ENCODE measurements around the gene SWAP70. TPM values are rescaled to one million over a fixed set of nuclear protein-coding genes. Genes with fewer than 3 reads are reported as not detected.

The SWAP70 gene
- total RNA-seq, 1 experiment from 2014 or later: 18.6 TPM

DNA sequence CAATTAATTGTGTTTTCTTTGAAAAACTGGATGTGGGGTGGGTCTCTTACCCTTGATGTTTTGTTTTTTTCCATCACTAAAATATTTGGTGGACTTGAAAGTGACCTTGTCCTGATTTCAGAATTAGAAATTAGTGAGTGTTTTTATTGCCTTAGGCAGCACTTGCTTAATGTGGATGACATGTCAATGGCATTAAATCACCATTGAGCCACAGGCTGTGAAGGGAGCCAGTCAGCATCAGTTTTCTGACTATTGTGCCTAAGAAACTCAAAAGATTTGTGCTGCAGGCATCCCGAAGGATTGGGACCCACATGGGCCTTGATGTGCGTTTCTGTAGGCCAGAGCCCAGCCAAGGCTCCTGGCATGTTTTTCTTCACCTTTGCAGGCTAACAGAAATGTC lies 53.8 kb downstream of the SWAP70 start:
- Histone ChIP-seq H3K4me1 (replicated peaks; ENCODE audit: insufficient read depth) (peaks cover 5% of the 10 kb centered on the region; the same call in 1 of the 2 replicates), H2AFZ (no peak overlapping the region)
- POLR2A ChIA-PET (ENCODE audit: unreplicated experiment): no interaction called here

DNA sequence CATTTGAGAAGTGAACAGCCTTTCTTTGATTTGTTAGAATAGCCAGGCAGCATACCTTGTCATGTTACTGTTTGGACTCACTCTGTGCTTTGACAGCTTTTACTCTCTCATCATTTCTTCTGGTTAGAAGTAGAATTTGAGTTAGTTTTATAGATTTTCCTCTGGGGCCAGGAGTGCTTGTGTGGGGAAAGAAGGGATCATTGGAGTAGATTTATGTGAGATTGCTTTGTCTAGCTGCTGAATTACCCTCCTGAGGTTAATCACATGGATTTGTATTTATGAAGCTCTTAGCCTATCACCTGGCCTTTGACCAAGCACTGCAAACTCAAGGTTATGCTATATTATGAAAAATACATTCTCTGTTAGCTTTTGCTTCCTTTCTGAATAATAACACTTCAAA lies 54.3 kb downstream of the SWAP70 start:
- TF ChIP-seq EZH2 (IDR thresholded peaks at IDR 0.05; ENCODE audit: low read depth): no peak
- TF ChIP-seq, protein P1, sequence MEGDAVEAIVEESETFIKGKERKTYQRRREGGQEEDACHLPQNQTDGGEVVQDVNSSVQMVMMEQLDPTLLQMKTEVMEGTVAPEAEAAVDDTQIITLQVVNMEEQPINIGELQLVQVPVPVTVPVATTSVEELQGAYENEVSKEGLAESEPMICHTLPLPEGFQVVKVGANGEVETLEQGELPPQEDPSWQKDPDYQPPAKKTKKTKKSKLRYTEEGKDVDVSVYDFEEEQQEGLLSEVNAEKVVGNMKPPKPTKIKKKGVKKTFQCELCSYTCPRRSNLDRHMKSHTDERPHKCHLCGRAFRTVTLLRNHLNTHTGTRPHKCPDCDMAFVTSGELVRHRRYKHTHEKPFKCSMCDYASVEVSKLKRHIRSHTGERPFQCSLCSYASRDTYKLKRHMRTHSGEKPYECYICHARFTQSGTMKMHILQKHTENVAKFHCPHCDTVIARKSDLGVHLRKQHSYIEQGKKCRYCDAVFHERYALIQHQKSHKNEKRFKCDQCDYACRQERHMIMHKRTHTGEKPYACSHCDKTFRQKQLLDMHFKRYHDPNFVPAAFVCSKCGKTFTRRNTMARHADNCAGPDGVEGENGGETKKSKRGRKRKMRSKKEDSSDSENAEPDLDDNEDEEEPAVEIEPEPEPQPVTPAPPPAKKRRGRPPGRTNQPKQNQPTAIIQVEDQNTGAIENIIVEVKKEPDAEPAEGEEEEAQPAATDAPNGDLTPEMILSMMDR (conservative IDR thresholded peaks at IDR 0.05): no peak
- Histone ChIP-seq H3K36me3 (ENCODE audit: low read depth) (no peaks in the 10 kb centered on the region), H3K4me2 (no peak overlapping the region), H3K4me1 (replicated peaks; ENCODE audit: insufficient read depth) (peaks cover 5% of the 10 kb centered on the region; the same call in 1 of the 2 replicates), H3K4me3 (no peak overlapping the region), H3K27ac (no peak overlapping the region), H4K20me1 (ENCODE audit: insufficient read depth) (no peaks in the 10 kb centered on the region), H3K9me3 (ENCODE audit: insufficient read depth, low read depth) (no peaks in the 10 kb centered on the region), H3K9me2 (ENCODE audit: insufficient read depth) (no peaks in the 10 kb centered on the region), H3F3A (ENCODE audit: insufficient read depth, low read depth) (peaks cover 3% of the 10 kb centered on the region; the same call in 1 of the 2 replicates), H2AFZ (no peak overlapping the region), H3K27me3 (ENCODE audit: insufficient read depth, low read depth) (no peaks in the 10 kb centered on the region), H3K79me2 (ENCODE audit: low read depth) (no peaks in the 10 kb centered on the region)
- intact Hi-C loops (cut with micrococcal nuclease; ENCODE audit: unreplicated experiment): no loop called here
- CTCF ChIA-PET: no interaction called here
- POLR2A ChIA-PET (ENCODE audit: unreplicated experiment): no interaction called here
- no peak for DNase-seq
- no TSS peak for BruUV-seq (replicated peaks)

More for the DNA sequence above, 53.8 kb downstream of the SWAP70 start:
- CTCF ChIA-PET: no interaction called here
- no TSS peak for BruUV-seq (replicated peaks)
- H4K20me1 ChIP-seq (ENCODE audit: insufficient read depth): no peaks in the 10 kb centered on the region
- H3K27me3 ChIP-seq (ENCODE audit: insufficient read depth, low read depth): no peaks in the 10 kb centered on the region
- peak in 1 of 2 experiments; percentile 39 for DNase-seq
- no peaks in the 10 kb centered on the region for H3K9me2 ChIP-seq (ENCODE audit: insufficient read depth)
- no peaks in the 10 kb centered on the region for H3K79me2 ChIP-seq (ENCODE audit: low read depth)
- no peak overlapping the region for H3K4me2 ChIP-seq
- no peak overlapping the region for H3K4me3 ChIP-seq
- H3K27ac ChIP-seq: no peak overlapping the region; the same call in 1 of the 2 replicates
- H3K9me3 ChIP-seq (ENCODE audit: insufficient read depth, low read depth): no peaks in the 10 kb centered on the region
- peaks cover 3% of the 10 kb centered on the region; the same call in 1 of the 2 replicates for H3F3A ChIP-seq (ENCODE audit: insufficient read depth, low read depth)
- TF ChIP-seq EZH2 (IDR thresholded peaks at IDR 0.05; ENCODE audit: low read depth): no peak
- TF ChIP-seq, protein P1 (conservative IDR thresholded peaks at IDR 0.05): no peak
- H3K36me3 ChIP-seq (ENCODE audit: low read depth): no peaks in the 10 kb centered on the region
- intact Hi-C loops (cut with micrococcal nuclease; ENCODE audit: unreplicated experiment): no loop called here

DNA sequence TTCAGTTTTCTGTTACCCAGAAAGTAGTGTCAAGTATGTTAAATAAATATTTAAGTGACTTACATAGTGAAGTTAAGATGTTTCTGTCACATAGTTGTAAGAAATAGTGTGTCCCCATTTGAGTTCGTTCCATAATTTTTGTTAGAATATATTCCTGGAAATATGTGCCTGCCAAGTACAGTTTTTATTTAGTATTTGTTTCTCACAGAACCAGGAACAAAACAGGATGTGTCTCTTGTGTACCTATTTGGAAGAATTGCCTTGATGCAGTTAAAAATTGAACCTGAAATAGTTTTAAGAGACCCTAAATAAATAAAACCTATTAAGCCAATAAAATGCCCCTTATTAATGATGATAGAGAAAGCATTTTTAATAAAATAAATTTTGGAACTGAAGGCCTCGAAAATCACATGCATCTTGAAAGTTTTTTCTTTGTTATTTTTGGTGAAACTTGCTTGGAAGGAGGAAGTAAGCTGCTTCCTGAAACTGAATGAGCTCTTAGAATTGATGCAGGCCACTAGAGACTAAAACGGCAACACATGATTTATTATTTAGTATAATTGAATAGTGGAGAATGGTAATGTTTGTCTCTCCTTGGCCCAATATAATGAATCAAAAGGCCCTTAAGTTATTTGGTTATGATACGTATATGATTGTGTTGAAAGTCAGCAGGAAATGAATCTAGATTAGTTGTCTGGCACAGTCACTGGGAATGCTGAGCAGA lies 55.9 kb downstream of the SWAP70 start:
- intact Hi-C loops (cut with micrococcal nuclease; ENCODE audit: unreplicated experiment): no loop called here
- Histone ChIP-seq H3F3A (ENCODE audit: insufficient read depth, low read depth) (peaks cover 3% of the 10 kb centered on the region; the same call in 1 of the 2 replicates), H3K9me3 (ENCODE audit: insufficient read depth, low read depth) (no peaks in the 10 kb centered on the region), H2AFZ (no peak overlapping the region), H3K36me3 (ENCODE audit: low read depth) (no peaks in the 10 kb centered on the region), H3K27ac (no peak overlapping the region; the same call in 1 of the 2 replicates), H3K4me3 (no peak overlapping the region), H3K79me2 (ENCODE audit: low read depth) (no peaks in the 10 kb centered on the region), H3K4me1 (replicated peaks; ENCODE audit: insufficient read depth) (peaks cover 5% of the 10 kb centered on the region; the same call in 1 of the 2 replicates), H3K9me2 (ENCODE audit: insufficient read depth) (no peaks in the 10 kb centered on the region), H4K20me1 (ENCODE audit: insufficient read depth) (no peaks in the 10 kb centered on the region), H3K4me2 (no peak overlapping the region), H3K27me3 (ENCODE audit: insufficient read depth, low read depth) (no peaks in the 10 kb centered on the region)
- BruUV-seq (replicated peaks): no TSS peak
- no peak for TF ChIP-seq EZH2 (IDR thresholded peaks at IDR 0.05; ENCODE audit: low read depth)
- TF ChIP-seq, protein P1 (conservative IDR thresholded peaks at IDR 0.05): no peak
- POLR2A ChIA-PET (ENCODE audit: unreplicated experiment): interaction anchor here (0.6 to 0.8 kb wide), 2 partner anchors 31 to 75 kb away, joined by 3 to 4 read pairs; no protein-coding TSS in a partner anchor
- DNase-seq: no peak
- CTCF ChIA-PET: interaction anchor here (0.6 kb wide), 2 partner anchors 181 to 247 kb away, joined by 3 read pairs; no protein-coding TSS in a partner anchor

All from PC-9 (cell line).